PC-9 (cell line): ENCODE data around the gene CCNB1. TPM values are rescaled to one million over a fixed set of nuclear protein-coding genes. Genes with fewer than 3 reads are reported as not detected.

Experiments used
- BruUV-seq: library from RNA; stranded (reverse); fragments of 400-500 nt; replicated peaks from 2 replicates; lab custom pipeline; 2021; lab: Mats Ljungman, UMichigan
- CTCF ChIA-PET: fragments of 300-600 bp; sonication (Branson Sonifier 250); formaldehyde crosslinking; loops from one replicate; lab custom pipeline; 2022; ENCODE audit warnings: antibody characterized with exemption; lab: Charles Lee
- POLR2A ChIA-PET: fragments of 300-600 bp; sonication (Branson Sonifier 250); formaldehyde crosslinking; loops from one replicate; lab custom pipeline; 2022; ENCODE audit warnings: antibody characterized with exemption; ENCODE audit not compliant: unreplicated experiment; lab: Charles Lee
- DNase-seq, 2 experiments: peaks; one replicate each; pipeline versions ENCODE4 v3.0.0 to v3.0.0-alpha.2; 2015 to 2022; ENCODE audit warnings: mixed read lengths in 1 of 2
- H2AFZ ChIP-seq: fragments of 200-600 bp; sonication (generic); 2 replicates; pipeline ENCODE4 v1.8.1; 2017; ENCODE audit warnings: antibody characterized with exemption
- H3F3A ChIP-seq: fragments of 200-600 bp; sonication (generic); 2 replicates; pipeline ENCODE4 v1.8.1; 2017; ENCODE audit warnings: antibody characterized with exemption, mild to moderate bottlenecking, low read depth; ENCODE audit not compliant: insufficient read depth
- H3K27ac ChIP-seq: fragments of 200-600 bp; sonication (generic); 2 replicates; pipeline ENCODE4 v1.6.1; 2016; ENCODE audit warnings: mixed run types
- H3K27me3 ChIP-seq: fragments of 200-600 bp; sonication (generic); 2 replicates; pipeline ENCODE4 v1.6.1; 2016; ENCODE audit warnings: low read depth, mixed run types; ENCODE audit not compliant: insufficient read depth
- H3K36me3 ChIP-seq: fragments of 200-600 bp; sonication (generic); 2 replicates; pipeline ENCODE4 v1.6.1; 2016; ENCODE audit warnings: low read depth, mixed run types
- H3K4me1 ChIP-seq: fragments of 200-600 bp; sonication (generic); replicated peaks from 2 replicates; pipeline ENCODE4 v1.6.1; 2016; ENCODE audit warnings: mixed run types; ENCODE audit not compliant: insufficient read depth
- H3K4me2 ChIP-seq: fragments of 200-600 bp; sonication (generic); 2 replicates; pipeline ENCODE4 v1.6.1; 2017; ENCODE audit warnings: mixed run types
- H3K4me3 ChIP-seq: fragments of 200-600 bp; sonication (generic); 2 replicates; pipeline ENCODE4 v1.6.1; 2016; ENCODE audit warnings: mixed run types
- H3K79me2 ChIP-seq: fragments of 200-600 bp; sonication (generic); 2 replicates; pipeline ENCODE4 v1.6.1; 2017; ENCODE audit warnings: low read depth, mixed run types
- H3K9me2 ChIP-seq: fragments of 200-600 bp; sonication (generic); 2 replicates; pipeline ENCODE4 v1.8.1; 2017; ENCODE audit warnings: mild to moderate bottlenecking; ENCODE audit not compliant: insufficient read depth
- H3K9me3 ChIP-seq: fragments of 200-600 bp; sonication (generic); 2 replicates; pipeline ENCODE4 v1.8.1; 2016; ENCODE audit warnings: low read depth; ENCODE audit not compliant: insufficient read depth
- H4K20me1 ChIP-seq: fragments of 200-600 bp; sonication (generic); 2 replicates; pipeline ENCODE4 v1.8.1; 2017; ENCODE audit not compliant: insufficient read depth
- CTCF ChIP-seq: fragments of 200-600 bp; sonication (generic); conservative IDR thresholded peaks from 2 replicates; pipeline ENCODE4 v1.6.1; 2017; ENCODE audit warnings: mixed run types, antibody characterized with exemption, mild to moderate bottlenecking, moderate library complexity
- EZH2 ChIP-seq: fragments of 200-600 bp; sonication (generic); IDR thresholded peaks from 2 replicates; pipeline ENCODE4 v1.8.0; 2017; ENCODE audit warnings: antibody characterized with exemption, low read depth
- intact Hi-C: fragments of 100-400 bp; cut with micrococcal nuclease; formaldehyde crosslinking; loops from one replicate; pipeline ENCODE4 v1.10.0; 2022; ENCODE audit not compliant: unreplicated experiment
- total RNA-seq: library from RNA; stranded (reverse); gene quantifications from 2 replicates; pipeline ENCODE4 v1.2.3, GENCODE V29; 2021

Gene CCNB1
- total RNA-seq, 1 experiment from 2014 or later = 248 TPM

GRCh38 chr5:69148981-69149675 is 17.8 kb upstream of the CCNB1 start:
- intact Hi-C loops = no loop called here
- Histone ChIP-seq H3K27me3 (no peaks in the 10 kb centered on the region), H3F3A (no peaks in the 10 kb centered on the region), H3K4me1 (no peaks in the 10 kb centered on the region), H3K36me3 (no peaks in the 10 kb centered on the region), H3K4me3 (no peak overlapping the region), H3K4me2 (no peak overlapping the region), H3K27ac (no peak overlapping the region), H2AFZ (no peak overlapping the region), H4K20me1 (no peaks in the 10 kb centered on the region), H3K9me2 (no peaks in the 10 kb centered on the region), H3K79me2 (no peaks in the 10 kb centered on the region), H3K9me3 (no peaks in the 10 kb centered on the region)
- POLR2A ChIA-PET = no interaction called here
- CTCF ChIA-PET = no interaction called here
- DNase-seq = no peak
- BruUV-seq = no TSS peak
- no peak for TF ChIP-seq EZH2
- TF ChIP-seq CTCF = no peak

- ChIA-PET CTCF (no interaction called here), POLR2A (no interaction called here)
- no TSS peak for BruUV-seq
- TF ChIP-seq CTCF (no peak), EZH2 (no peak)
- H3K4me2 ChIP-seq = no peak overlapping the region
- H3K27me3 ChIP-seq = no peaks in the 10 kb centered on the region
- H3F3A ChIP-seq = no peaks in the 10 kb centered on the region
- no peak overlapping the region for H3K4me3 ChIP-seq
- no peaks in the 10 kb centered on the region for H3K9me2 ChIP-seq
- no peaks in the 10 kb centered on the region for H4K20me1 ChIP-seq
- no peaks in the 10 kb centered on the region for H3K79me2 ChIP-seq
- no peaks in the 10 kb centered on the region for H3K9me3 ChIP-seq
- H3K4me1 ChIP-seq = no peaks in the 10 kb centered on the region
- no peak for DNase-seq
- H2AFZ ChIP-seq = no peak overlapping the region
- H3K36me3 ChIP-seq = no peaks in the 10 kb centered on the region
- no peak overlapping the region for H3K27ac ChIP-seq
- intact Hi-C loops = no loop called here
Measured at GRCh38 chr5:69149676-69150010, 17.3 kb upstream of the CCNB1 start.

- no peak for DNase-seq
- Histone ChIP-seq H4K20me1 (no peaks in the 10 kb centered on the region), H3K27me3 (no peaks in the 10 kb centered on the region), H3K9me2 (no peaks in the 10 kb centered on the region), H3K27ac (no peak overlapping the region), H3K79me2 (no peaks in the 10 kb centered on the region), H3K4me1 (no peaks in the 10 kb centered on the region), H3F3A (no peaks in the 10 kb centered on the region), H3K9me3 (no peaks in the 10 kb centered on the region), H3K36me3 (no peaks in the 10 kb centered on the region), H2AFZ (no peak overlapping the region), H3K4me2 (no peak overlapping the region), H3K4me3 (no peak overlapping the region)
- no TSS peak for BruUV-seq
- intact Hi-C loops = no loop called here
- ChIA-PET CTCF (no interaction called here), POLR2A (no interaction called here)
- TF ChIP-seq EZH2 (no peak), CTCF (no peak)
Measured at GRCh38 chr5:69152731-69153130, 14.2 kb upstream of the CCNB1 start.
